Ovary (tissue), 3 donors: ENCODE measurements around the gene ERN1.

Source experiments
- POLR2A ChIP-seq: fragments of 450-650 bp; IDR thresholded peaks from one replicate; pipeline ENCODE4 v1.6.1; 2017; ENCODE audit warnings: antibody characterized with exemption, mild to moderate bottlenecking, moderate library complexity
- TF ChIP-seq, protein P1 (sequence below), 3 donors: fragments of 450-650 bp in 2 of 3; fragments of 200-600 bp in 1 of 3; IDR thresholded peaks; one replicate each; pipeline versions ENCODE4 v1.5.1 to v1.8.0; 2016 to 2022; ENCODE audit warnings: antibody characterized with exemption in 3 of 3, mild to moderate bottlenecking in 1 of 3
- donor health status: DM: no; HTN: no; CAD: no.

- no peak for TF ChIP-seq POLR2A
- TF ChIP-seq, protein P1, sequence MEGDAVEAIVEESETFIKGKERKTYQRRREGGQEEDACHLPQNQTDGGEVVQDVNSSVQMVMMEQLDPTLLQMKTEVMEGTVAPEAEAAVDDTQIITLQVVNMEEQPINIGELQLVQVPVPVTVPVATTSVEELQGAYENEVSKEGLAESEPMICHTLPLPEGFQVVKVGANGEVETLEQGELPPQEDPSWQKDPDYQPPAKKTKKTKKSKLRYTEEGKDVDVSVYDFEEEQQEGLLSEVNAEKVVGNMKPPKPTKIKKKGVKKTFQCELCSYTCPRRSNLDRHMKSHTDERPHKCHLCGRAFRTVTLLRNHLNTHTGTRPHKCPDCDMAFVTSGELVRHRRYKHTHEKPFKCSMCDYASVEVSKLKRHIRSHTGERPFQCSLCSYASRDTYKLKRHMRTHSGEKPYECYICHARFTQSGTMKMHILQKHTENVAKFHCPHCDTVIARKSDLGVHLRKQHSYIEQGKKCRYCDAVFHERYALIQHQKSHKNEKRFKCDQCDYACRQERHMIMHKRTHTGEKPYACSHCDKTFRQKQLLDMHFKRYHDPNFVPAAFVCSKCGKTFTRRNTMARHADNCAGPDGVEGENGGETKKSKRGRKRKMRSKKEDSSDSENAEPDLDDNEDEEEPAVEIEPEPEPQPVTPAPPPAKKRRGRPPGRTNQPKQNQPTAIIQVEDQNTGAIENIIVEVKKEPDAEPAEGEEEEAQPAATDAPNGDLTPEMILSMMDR (IDR thresholded peaks at IDR 0.05) = no peak
Observed at GRCh38 chr17:64041912-64042311, 88.0 kb downstream of the ERN1 start.
